VCaP (cell line): Measurements from ENCODE around the gene ZBTB33.
A peak's percentile ranks its signal among the peaks of the same experiment; 100 is the strongest.

Experiments used
- H3K27ac ChIP-seq: fragments of 450-650 bp; 2 replicates; pipeline ENCODE4 v1.5.1; 2017
- CTCF ChIP-seq: fragments of 450-650 bp; conservative IDR thresholded peaks from 2 replicates; pipeline ENCODE4 v1.5.1; 2017; ENCODE audit warnings: mild to moderate bottlenecking, moderate library complexity

ZBTB33 gene

GRCh38 chrX:120224388-120224787 is 26.2 kb upstream of the ZBTB33 start:
- no peak for TF ChIP-seq CTCF
- no peak overlapping the region for H3K27ac ChIP-seq

- no peak for TF ChIP-seq CTCF
- no peak overlapping the region for H3K27ac ChIP-seq
Measured at GRCh38 chrX:120228187-120228908, 22.3 kb upstream of the ZBTB33 start.

GRCh38 chrX:120235284-120235683 is 15.3 kb upstream of the ZBTB33 start:
- TF ChIP-seq CTCF = no peak
- H3K27ac ChIP-seq = no peak overlapping the region

- no peak overlapping the region for H3K27ac ChIP-seq
- no peak for TF ChIP-seq CTCF
Measured at GRCh38 chrX:120236687-120237479, 13.7 kb upstream of the ZBTB33 start.

- no peak overlapping the region for H3K27ac ChIP-seq
- no peak for TF ChIP-seq CTCF
Measured at GRCh38 chrX:120238933-120239332, 11.7 kb upstream of the ZBTB33 start.

GRCh38 chrX:120242813-120243212 is 7.8 kb upstream of the ZBTB33 start:
- TF ChIP-seq CTCF = no peak
- H3K27ac ChIP-seq = no peak overlapping the region

GRCh38 chrX:120244395-120244734 is 6.2 kb upstream of the ZBTB33 start:
- no peak for TF ChIP-seq CTCF
- H3K27ac ChIP-seq = peak overlapping the region; percentile 62
